HG02970 (cell line): ENCODE data around the gene BDNF.
"Not testable (repeated sequence)": the region's sequence is repeated elsewhere in the genome, so short reads cannot be mapped to it uniquely, and the experiment has no call there.

Source experiments
- ATAC-seq: cut with Tn5 transposase; IDR thresholded peaks from one replicate; pipeline ENCODE4 v1.9.1; 2021; ENCODE audit warnings: mild to moderate bottlenecking, moderate library complexity, moderate number of reproducible peaks; ENCODE audit not compliant: unreplicated experiment, low FRiP score

BDNF gene

GRCh38 chr11:27673979-27674663 is 26.1 kb downstream of the BDNF start:
- no peak for ATAC-seq

- no peak for ATAC-seq
Measured at GRCh38 chr11:27672836-27673464, 27.3 kb downstream of the BDNF start.

- ATAC-seq, result not testable (repeated sequence)
Measured at GRCh38 chr11:27665508-27666101, 34.6 kb downstream of the BDNF start.

DNA sequence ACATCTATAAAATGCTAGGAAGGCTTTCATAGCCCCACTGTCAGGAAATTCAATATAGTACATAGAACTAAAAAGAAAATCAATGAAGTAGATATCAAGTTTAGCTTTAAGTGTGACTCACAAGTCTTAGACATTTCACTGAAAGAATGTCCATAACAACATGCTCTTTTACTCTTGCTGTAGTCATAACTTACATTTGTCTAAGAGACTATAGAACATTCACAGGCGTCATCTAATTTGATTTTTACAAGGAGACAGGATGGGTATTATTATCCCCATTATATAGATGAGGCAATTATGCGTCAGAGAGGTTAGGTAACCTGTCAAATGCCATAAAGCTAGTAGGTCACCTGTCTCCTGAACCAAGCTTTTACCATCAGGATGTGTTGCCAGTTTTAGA is 36.9 kb downstream of the BDNF start:
- ATAC-seq, result no peak

- no peak for ATAC-seq
Measured at GRCh38 chr11:27660171-27660570, 40.1 kb downstream of the BDNF start.

DNA sequence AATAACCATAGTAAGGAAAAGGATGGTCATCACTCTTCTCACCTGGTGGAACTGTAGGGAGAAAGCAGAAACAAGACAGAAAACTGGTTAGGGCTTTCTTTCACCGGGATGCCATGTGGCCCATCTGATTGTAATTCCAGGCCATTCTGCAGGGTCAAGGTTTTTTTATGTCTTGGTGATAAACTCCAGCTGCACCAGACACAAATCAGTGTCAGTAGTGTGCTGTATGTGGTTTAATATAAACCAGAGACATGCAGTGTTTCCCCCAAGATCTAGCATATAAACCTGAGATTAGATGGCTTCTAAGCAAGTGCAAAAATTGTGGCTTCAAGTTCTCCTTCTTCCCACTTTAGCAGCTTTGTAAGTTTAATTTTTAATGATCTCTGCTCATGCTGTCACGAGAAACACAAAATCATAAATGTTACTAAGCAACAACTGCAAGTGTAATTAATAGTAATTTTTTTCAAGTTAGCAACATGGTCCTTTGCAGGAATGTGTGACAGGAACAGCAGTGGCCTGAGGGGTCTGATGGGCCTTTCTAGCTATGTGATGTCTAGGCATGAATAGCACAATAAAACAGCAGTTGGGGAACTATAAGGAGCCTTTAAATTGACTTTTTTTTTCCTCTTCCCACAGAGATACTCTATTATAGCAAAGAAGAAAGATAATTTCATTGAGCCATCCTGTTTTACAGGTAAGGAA is 41.6 kb downstream of the BDNF start:
- no peak for ATAC-seq

DNA sequence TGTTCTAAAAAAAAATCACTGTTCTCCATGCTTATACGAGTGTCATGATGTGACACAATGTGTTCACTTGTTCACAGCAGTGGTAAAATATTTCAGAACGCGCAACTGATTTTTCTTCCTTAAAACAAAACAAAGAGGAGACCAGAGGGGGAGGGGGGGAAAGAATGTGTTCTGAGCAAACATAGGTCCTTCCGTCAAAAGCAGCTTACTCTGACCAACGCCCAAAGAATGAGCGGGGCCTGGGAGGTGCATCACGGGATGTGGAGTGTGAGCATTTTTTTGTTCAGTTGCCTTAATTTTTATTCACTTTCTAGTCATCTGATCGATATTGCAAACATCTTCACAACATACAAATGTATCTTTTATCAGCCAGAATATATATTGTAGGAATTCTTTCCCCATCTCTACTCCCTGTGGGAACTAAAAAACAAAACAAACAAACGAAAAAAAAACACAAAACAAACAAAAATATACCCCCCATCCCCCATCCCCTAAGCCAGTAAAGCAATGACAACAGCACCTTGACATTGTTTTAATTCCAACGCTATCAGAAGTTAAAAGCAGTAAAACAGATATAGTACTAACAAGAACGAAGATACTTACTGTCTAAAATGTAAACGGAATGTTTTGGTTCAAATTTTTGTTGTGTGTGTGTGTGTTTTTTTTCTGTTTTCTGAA is 43.3 kb downstream of the BDNF start:
- no peak for ATAC-seq

- no peak for ATAC-seq
Measured at GRCh38 chr11:27656320-27656719, 43.9 kb downstream of the BDNF start.

DNA sequence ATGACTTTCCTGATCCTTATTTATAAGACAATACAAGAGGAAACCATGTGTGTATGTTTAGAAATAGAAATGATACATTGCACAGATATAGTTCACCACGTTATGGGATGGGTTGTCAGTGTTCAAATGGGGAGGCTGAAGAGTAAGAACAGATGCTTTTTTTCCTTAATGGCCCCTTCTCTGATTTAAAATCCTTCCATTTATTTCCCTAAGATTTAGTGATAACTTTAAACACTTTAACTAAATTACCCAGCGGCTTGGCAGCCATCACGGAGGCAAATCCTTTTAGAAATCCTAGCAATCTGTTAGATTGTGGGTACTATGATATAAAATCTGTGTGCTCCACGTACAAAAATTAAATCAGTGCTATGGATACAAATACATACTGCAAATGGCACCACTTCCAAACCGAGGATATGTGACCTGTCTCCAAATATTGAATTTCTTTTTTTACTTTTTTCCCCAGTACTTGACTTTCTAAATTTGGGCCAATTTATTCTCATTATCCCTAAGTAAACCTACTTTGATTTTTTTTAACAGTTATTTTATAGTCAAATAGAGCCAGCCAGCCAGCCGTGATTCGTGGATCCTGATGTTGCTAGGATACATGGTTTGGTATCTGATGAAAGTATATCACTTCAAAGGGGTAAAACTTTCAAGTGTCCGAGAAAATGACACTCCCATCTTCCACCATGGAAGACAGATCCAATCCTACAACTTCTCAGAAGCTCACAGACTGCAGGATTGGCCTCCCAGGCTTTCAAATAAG is 46.1 kb downstream of the BDNF start:
- no peak for ATAC-seq

- ATAC-seq, result no peak
Measured at GRCh38 chr11:27651711-27652110, 48.5 kb downstream of the BDNF start.

DNA sequence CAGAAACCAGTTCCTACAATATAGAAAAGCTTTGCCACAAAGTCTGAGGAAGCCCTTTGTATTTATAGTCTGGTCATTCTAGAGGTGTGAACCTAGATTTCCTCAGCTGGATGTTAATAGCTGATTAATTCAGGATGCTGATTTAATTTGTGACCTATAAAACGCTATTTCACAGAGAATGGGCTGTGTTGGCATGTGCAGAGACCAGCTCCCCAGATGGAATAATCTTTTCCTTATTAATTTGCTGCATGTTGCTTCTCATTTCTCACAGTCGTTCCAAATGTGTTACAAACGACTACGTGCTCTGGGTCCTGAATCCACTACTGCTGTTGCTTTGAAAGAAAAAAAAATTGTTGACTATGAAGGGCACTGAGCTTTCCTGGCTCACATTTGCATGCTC is 49.3 kb downstream of the BDNF start:
- ATAC-seq, result no peak

- no peak for ATAC-seq
Measured at GRCh38 chr11:27649800-27650199, 50.5 kb downstream of the BDNF start.

- no peak for ATAC-seq
Measured at GRCh38 chr11:27648840-27649239, 51.4 kb downstream of the BDNF start.

GRCh38 chr11:27646051-27646818 is 54.0 kb downstream of the BDNF start:
- ATAC-seq, result no peak

GRCh38 chr11:27642954-27643353 is 57.3 kb downstream of the BDNF start:
- no peak for ATAC-seq

DNA sequence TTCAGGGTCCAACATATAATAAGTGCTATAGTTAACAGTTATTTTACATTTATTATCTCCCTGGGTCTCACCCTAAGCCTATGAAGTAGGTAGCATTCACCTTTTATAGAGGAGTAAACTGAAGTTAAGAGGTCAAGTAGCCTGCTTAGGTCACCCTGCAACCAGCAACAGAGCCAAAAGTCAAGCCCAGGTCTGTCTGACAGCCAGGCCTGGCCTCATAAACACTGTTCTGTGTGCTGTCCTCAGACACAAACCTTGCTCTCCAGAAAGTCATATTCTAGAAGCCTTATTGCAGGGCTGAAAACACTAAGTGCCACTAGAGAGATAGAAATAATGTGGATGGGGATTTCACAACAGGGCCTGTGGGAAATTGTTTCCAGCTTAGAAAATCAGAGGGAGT is 59.3 kb downstream of the BDNF start:
- ATAC-seq, result no peak

- no peak for ATAC-seq
Measured at GRCh38 chr11:27635567-27636037, 64.7 kb downstream of the BDNF start.

GRCh38 chr11:27634776-27635175 is 65.5 kb downstream of the BDNF start:
- ATAC-seq, result not testable (repeated sequence)

- not testable (repeated sequence) for ATAC-seq
Measured at GRCh38 chr11:27634282-27634681, 66.0 kb downstream of the BDNF start.
